ENCODE data around the gene VAV3.

The VAV3 gene

GRCh38 chr1:107963601-107964335 is 1.2 kb downstream of the VAV3 start:
- TF ChIP-seq CTCF (IDR thresholded peaks at IDR 0.05; ENCODE audit: insufficient read depth, low read length, missing control alignments) = no peak
- ChIA-PET CTCF (no interaction called here), POLR2A (no interaction called here)
- no peak overlapping the region; the same call in 1 of the 2 replicates for H3K4me3 ChIP-seq (ENCODE audit: low read depth, low read length)
- no peak for DNase-seq (ENCODE audit: low read depth, low spot score)

GRCh38 chr1:107963008-107963407 is 2.0 kb downstream of the VAV3 start:
- ChIA-PET CTCF (no interaction called here), POLR2A (no interaction called here)
- H3K4me3 ChIP-seq (ENCODE audit: low read depth, low read length) = no peak overlapping the region
- DNase-seq (ENCODE audit: low read depth, low spot score) = no peak
- no peak for TF ChIP-seq CTCF (IDR thresholded peaks at IDR 0.05; ENCODE audit: insufficient read depth, low read length, missing control alignments)

GRCh38 chr1:107954719-107955415 is 10.1 kb downstream of the VAV3 start:
- POLR2A ChIA-PET = no interaction called here
- no peak for DNase-seq (ENCODE audit: low read depth, low spot score)
- no peak for TF ChIP-seq CTCF (IDR thresholded peaks at IDR 0.05; ENCODE audit: insufficient read depth, low read length, missing control alignments)
- CTCF ChIA-PET = no interaction called here
- no peak overlapping the region for H3K4me3 ChIP-seq (ENCODE audit: low read depth, low read length)

GRCh38 chr1:107954126-107954525 is 10.9 kb downstream of the VAV3 start:
- H3K4me3 ChIP-seq (ENCODE audit: low read depth, low read length) = no peak overlapping the region
- ChIA-PET POLR2A (no interaction called here), CTCF (no interaction called here)
- DNase-seq (ENCODE audit: low read depth, low spot score) = no peak
- TF ChIP-seq CTCF (IDR thresholded peaks at IDR 0.05; ENCODE audit: insufficient read depth, low read length, missing control alignments) = no peak

- DNase-seq (ENCODE audit: low read depth, low spot score) = no peak
- no peak overlapping the region for H3K4me3 ChIP-seq (ENCODE audit: low read depth, low read length)
- TF ChIP-seq CTCF (IDR thresholded peaks at IDR 0.05; ENCODE audit: insufficient read depth, low read length, missing control alignments) = no peak
- ChIA-PET CTCF (no interaction called here), POLR2A (no interaction called here)
Observed at GRCh38 chr1:107953556-107953955, 11.4 kb downstream of the VAV3 start.

GRCh38 chr1:107952989-107953388 is 12.0 kb downstream of the VAV3 start:
- DNase-seq (ENCODE audit: low read depth, low spot score) = no peak
- ChIA-PET POLR2A (no interaction called here), CTCF (no interaction called here)
- H3K4me3 ChIP-seq (ENCODE audit: low read depth, low read length) = no peak overlapping the region
- no peak for TF ChIP-seq CTCF (IDR thresholded peaks at IDR 0.05; ENCODE audit: insufficient read depth, low read length, missing control alignments)

All from AG04449 (cell line).